IMR-90 (cell line): ENCODE results near the gene OTOGL. TPM values are rescaled to one million over a fixed set of nuclear protein-coding genes. Genes with fewer than 3 reads are reported as not detected.

ENCODE experiments used
- ATAC-seq: fragments of 200-7000 bp; cut with Tn5 transposase; 2 replicates; pipeline ENCODE4 v1.9.1; 2020; ENCODE audit warnings: low read depth, mild to moderate bottlenecking, moderate library complexity
- BruUV-seq: library from RNA; stranded (reverse); fragments of 400-500 nt; replicated peaks from 2 replicates; lab custom pipeline; 2021; lab: Mats Ljungman, UMichigan
- CTCF ChIA-PET: fragments of 300-600 bp; formaldehyde crosslinking; extraction: SDS; loops from one replicate; lab custom pipeline; 2021; ENCODE audit warnings: antibody characterized with exemption; lab: Yijun Ruan, JAX
- POLR2A ChIA-PET: fragments of 300-600 bp; sonication (Branson Sonifier 250); formaldehyde crosslinking; loops from one replicate; lab custom pipeline; 2022; ENCODE audit warnings: antibody characterized with exemption; ENCODE audit not compliant: unreplicated experiment; lab: Charles Lee
- DNase-seq: peaks from one replicate; pipeline ENCODE4 v3.0.0; 2013
- H2AFZ ChIP-seq: replicated peaks from 2 replicates; pipeline ENCODE3; 2013; ENCODE audit warnings: low read length, mild to moderate bottlenecking; ENCODE audit not compliant: poor library complexity
- H2AK5ac ChIP-seq: 2 replicates; pipeline ENCODE4 v1.6.1; 2013; ENCODE audit warnings: low read depth, low read length, inconsistent platforms
- H2AK9ac ChIP-seq: replicated peaks from 2 replicates; pipeline ENCODE3; 2013; ENCODE audit warnings: mild to moderate bottlenecking, low read depth, low read length, moderate library complexity; ENCODE audit not compliant: poor library complexity
- H2BK120ac ChIP-seq: 2 replicates; pipeline ENCODE4 v1.6.1; 2013; ENCODE audit warnings: low read depth, low read length, inconsistent platforms
- H2BK15ac ChIP-seq: 3 replicates; pipeline ENCODE4 v1.6.1; 2013; ENCODE audit warnings: low read depth, low read length, inconsistent platforms
- H2BK20ac ChIP-seq: 2 replicates; pipeline ENCODE4 v1.6.1; 2013; ENCODE audit warnings: low read depth, mild to moderate bottlenecking, inconsistent platforms, low read length, moderate library complexity
- H2BK5ac ChIP-seq: 2 replicates; pipeline ENCODE4 v1.6.1; 2013; ENCODE audit warnings: mild to moderate bottlenecking, low read depth, low read length, inconsistent platforms; ENCODE audit not compliant: poor library complexity, severe bottlenecking
- H3K14ac ChIP-seq: replicated peaks from 2 replicates; pipeline ENCODE4 v1.6.1; 2013; ENCODE audit warnings: low read depth, low read length, inconsistent platforms
- H3K18ac ChIP-seq: 2 replicates; pipeline ENCODE4 v1.6.1; 2013; ENCODE audit warnings: low read depth, low read length, control low read depth
- H3K23ac ChIP-seq: 2 replicates; pipeline ENCODE4 v1.6.1; 2013; ENCODE audit warnings: low read depth, low read length, inconsistent platforms
- H3K27ac ChIP-seq: 2 replicates; pipeline ENCODE4 v1.5.1; 2013; ENCODE audit warnings: mild to moderate bottlenecking, control low read depth, low read length; ENCODE audit not compliant: insufficient read depth
- H3K27me3 ChIP-seq: 2 replicates; pipeline ENCODE4 v1.6.1; 2013; ENCODE audit warnings: low read length; ENCODE audit not compliant: control insufficient read depth, insufficient read depth
- H3K36me3 ChIP-seq: 2 replicates; pipeline ENCODE4 v1.6.1; 2013; ENCODE audit warnings: low read length, mixed read lengths; ENCODE audit not compliant: control insufficient read depth, insufficient read depth
- H3K4ac ChIP-seq: 2 replicates; pipeline ENCODE4 v1.6.1; 2013; ENCODE audit warnings: low read depth, low read length, inconsistent platforms
- H3K4me1 ChIP-seq: 2 replicates; pipeline ENCODE4 v1.6.1; 2013; ENCODE audit warnings: low read length, mixed read lengths; ENCODE audit not compliant: control insufficient read depth, insufficient read depth
- H3K4me2 ChIP-seq: 2 replicates; pipeline ENCODE4 v1.6.1; 2013; ENCODE audit warnings: low read depth, mild to moderate bottlenecking, control low read depth, low read length, moderate library complexity
- H3K4me3 ChIP-seq: 2 replicates; pipeline ENCODE4 v1.5.1; 2013; ENCODE audit warnings: low read depth, mild to moderate bottlenecking, control low read depth, low read length, moderate library complexity; ENCODE audit not compliant: insufficient read depth
- H3K56ac ChIP-seq: 2 replicates; pipeline ENCODE4 v1.6.1; 2013; ENCODE audit warnings: low read length, inconsistent platforms; ENCODE audit not compliant: insufficient read depth; ENCODE audit errors: extremely low read depth
- H3K79me1 ChIP-seq, 2 experiments: 2 replicates each; pipeline ENCODE4 v1.6.1; 2013; ENCODE audit warnings: low read length in 2 of 2, inconsistent platforms in 1 of 2, low read depth in 1 of 2
- H3K9ac ChIP-seq: 2 replicates; pipeline ENCODE4 v1.6.1; 2013; ENCODE audit warnings: low read depth, low read length, control low read depth
- H3K9me1 ChIP-seq: 2 replicates; pipeline ENCODE4 v1.6.1; 2013; ENCODE audit warnings: low read length, inconsistent platforms; ENCODE audit not compliant: insufficient read depth
- H3K9me3 ChIP-seq: 2 replicates; pipeline ENCODE4 v1.6.1; 2013; ENCODE audit warnings: low read length; ENCODE audit not compliant: control insufficient read depth, insufficient read depth
- H4K20me1 ChIP-seq: 2 replicates; pipeline ENCODE4 v1.6.1; 2013; ENCODE audit warnings: low read length, inconsistent platforms; ENCODE audit not compliant: insufficient read depth
- H4K5ac ChIP-seq: 2 replicates; pipeline ENCODE4 v1.6.1; 2013; ENCODE audit warnings: mild to moderate bottlenecking, low read depth, low read length, control low read depth
- H4K8ac ChIP-seq, 2 experiments: 2 replicates each; pipeline ENCODE4 v1.6.1; 2013; ENCODE audit warnings: low read depth in 2 of 2, low read length in 2 of 2, control low read depth in 1 of 2, inconsistent platforms in 1 of 2
- H4K91ac ChIP-seq: 2 replicates; pipeline ENCODE4 v1.6.1; 2013; ENCODE audit warnings: low read depth, low read length, inconsistent platforms; ENCODE audit not compliant: insufficient read depth
- BHLHE40 ChIP-seq: fragments of 150-350 bp; IDR thresholded peaks from 2 replicates; pipeline ENCODE4 v1.6.1; 2016; ENCODE audit warnings: mild to moderate bottlenecking, low read depth, low read length
- CEBPB ChIP-seq: IDR thresholded peaks from 2 replicates; pipeline ENCODE4 v1.6.1; 2012; ENCODE audit warnings: low read depth, low read length, improper control_type of control experiment
- CHD1 ChIP-seq: IDR thresholded peaks from 2 replicates; pipeline ENCODE4 v1.6.1; 2012; ENCODE audit warnings: low read depth, low read length, improper control_type of control experiment
- FOS ChIP-seq: fragments of 150-350 bp; IDR thresholded peaks from 2 replicates; pipeline ENCODE4 v1.6.1; 2016; ENCODE audit warnings: low read depth, low read length
- MXI1 ChIP-seq: IDR thresholded peaks from 2 replicates; pipeline ENCODE4 v1.6.1; 2012; ENCODE audit warnings: low read depth, mild to moderate bottlenecking, low read length, moderate library complexity, borderline replicate concordance
- POLR2A ChIP-seq: IDR thresholded peaks from 2 replicates; pipeline ENCODE4 v1.6.1; 2012; ENCODE audit warnings: mild to moderate bottlenecking, low read depth, low read length
- RFX5 ChIP-seq: IDR thresholded peaks from 2 replicates; pipeline ENCODE4 v1.8.0; 2012; ENCODE audit warnings: low read depth, mild to moderate bottlenecking, low read length, moderate library complexity
- WGBS, 2 experiments: methylation state at CpG; one replicate each; pipeline versions ENCODE4 v1.1.5 to v1.1.7; 2013; ENCODE audit warnings: missing lambda C conversion rate in 2 of 2; ENCODE audit not compliant: insufficient read length in 1 of 2; ENCODE audit errors: extremely low coverage in 2 of 2; 5-methylcytosine and 5-hydroxymethylcytosine counted together
- dilution Hi-C: fragments of 300-500 bp; cut with HindIII; formaldehyde crosslinking; loops from one replicate; pipeline ENCODE4 v1.14.3; 2018; ENCODE audit warnings: low sequenced_read_pairs; ENCODE audit not compliant: unreplicated experiment
- in situ Hi-C: fragments of 300-500 bp; cut with MboI; formaldehyde crosslinking; loops from 3 replicates; pipeline ENCODE4 v1.14.3; 2019; ENCODE audit warnings: low sequenced_read_pairs, inconsistent platforms, mixed read lengths
- intact Hi-C: fragments of 100-400 bp; cut with micrococcal nuclease; formaldehyde crosslinking; loops from 2 replicates; pipeline ENCODE4 v1.10.0; 2022
- polyA plus RNA-seq, 3 experiments: library from polyadenylated mRNA; depleted of rRNA; stranded (reverse); fragments of >200 nt; gene quantifications; 2 replicates each; pipeline ENCODE4 v1.2.3, GENCODE V29; 2012; ENCODE audit warnings: low replicate concordance in 1 of 3
- total RNA-seq: library from RNA; depleted of rRNA; stranded (reverse); fragments of >200 nt; gene quantifications from 2 replicates; pipeline ENCODE4 v1.2.3, GENCODE V29; 2012
- TF ChIP-seq, protein P1 (sequence below): conservative IDR thresholded peaks from 2 replicates; pipeline ENCODE4 v1.5.1; 2012; ENCODE audit warnings: mild to moderate bottlenecking, low read depth, low read length, improper control_type of control experiment
- TF ChIP-seq, protein P2 (sequence below): fragments of 150-350 bp; IDR thresholded peaks from 2 replicates; pipeline ENCODE4 v1.6.1; 2016; ENCODE audit warnings: low read depth, mild to moderate bottlenecking, low read length, moderate library complexity, borderline replicate concordance

Gene OTOGL
- total and polyA plus RNA-seq, 2 of the 4 experiments (the other 2 are of a cell fraction) = 0.10 to 0.18 TPM

DNA sequence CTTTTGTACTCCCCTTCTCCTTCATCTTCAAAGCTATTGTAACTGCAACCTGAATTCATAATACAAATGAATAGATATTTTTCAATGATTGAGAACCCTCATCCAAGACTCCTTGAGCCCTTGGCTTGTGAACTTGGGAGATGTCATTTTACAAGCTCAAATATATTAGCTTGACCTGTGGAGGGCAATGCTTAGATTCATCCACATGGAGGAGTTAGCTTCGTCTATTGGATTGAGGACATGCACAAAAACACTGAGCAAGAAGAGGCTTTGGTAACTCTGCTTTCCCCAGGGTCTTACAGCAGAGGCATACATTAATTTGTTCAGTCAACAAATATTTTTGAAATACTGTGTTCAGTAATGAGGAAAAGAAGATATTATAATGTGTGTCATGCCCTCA is 101.1 kb downstream of the OTOGL start:
- H2BK120ac ChIP-seq = no peak overlapping the region
- H3K14ac ChIP-seq = no peak overlapping the region
- in situ Hi-C loops (loop anchor here (5.0 to 25.0 kb wide), 2 partner anchors 67 to 562 kb away; no protein-coding TSS in a partner anchor), intact Hi-C loops (loop anchor here (5.0 kb wide), 1 partner anchor 37 kb away; no protein-coding TSS in a partner anchor), dilution Hi-C loops (no loop called here)
- no peak overlapping the region for H4K91ac ChIP-seq
- POLR2A ChIA-PET = no interaction called here
- no peaks in the 10 kb centered on the region for H4K20me1 ChIP-seq
- H3K56ac ChIP-seq = no peak overlapping the region
- no peak overlapping the region for H2BK20ac ChIP-seq
- H3K9me3 ChIP-seq = no peaks in the 10 kb centered on the region
- H3K18ac ChIP-seq = no peak overlapping the region
- BruUV-seq = no TSS peak
- H3K27me3 ChIP-seq = no peaks in the 10 kb centered on the region
- no peak overlapping the region for H3K23ac ChIP-seq
- no peaks in the 10 kb centered on the region for H3K4me1 ChIP-seq
- H3K27ac ChIP-seq = no peak overlapping the region
- no peak overlapping the region for H2AK9ac ChIP-seq
- DNase-seq (no peak), ATAC-seq (no peak)
- H3K4me3 ChIP-seq = no peak overlapping the region
- no CpG with 5 or more reads among the region's 1 CpG for WGBS, 2 experiments
- H3K4ac ChIP-seq = no peak overlapping the region
- no peak overlapping the region for H2AK5ac ChIP-seq
- no peak overlapping the region for H3K9ac ChIP-seq
- H2BK15ac ChIP-seq = no peak overlapping the region
- TF ChIP-seq POLR2A (no peak), CEBPB (no peak), RFX5 (no peak), BHLHE40 (no peak), MXI1 (no peak), FOS (no peak), CHD1 (no peak)
- TF ChIP-seq, protein P1, sequence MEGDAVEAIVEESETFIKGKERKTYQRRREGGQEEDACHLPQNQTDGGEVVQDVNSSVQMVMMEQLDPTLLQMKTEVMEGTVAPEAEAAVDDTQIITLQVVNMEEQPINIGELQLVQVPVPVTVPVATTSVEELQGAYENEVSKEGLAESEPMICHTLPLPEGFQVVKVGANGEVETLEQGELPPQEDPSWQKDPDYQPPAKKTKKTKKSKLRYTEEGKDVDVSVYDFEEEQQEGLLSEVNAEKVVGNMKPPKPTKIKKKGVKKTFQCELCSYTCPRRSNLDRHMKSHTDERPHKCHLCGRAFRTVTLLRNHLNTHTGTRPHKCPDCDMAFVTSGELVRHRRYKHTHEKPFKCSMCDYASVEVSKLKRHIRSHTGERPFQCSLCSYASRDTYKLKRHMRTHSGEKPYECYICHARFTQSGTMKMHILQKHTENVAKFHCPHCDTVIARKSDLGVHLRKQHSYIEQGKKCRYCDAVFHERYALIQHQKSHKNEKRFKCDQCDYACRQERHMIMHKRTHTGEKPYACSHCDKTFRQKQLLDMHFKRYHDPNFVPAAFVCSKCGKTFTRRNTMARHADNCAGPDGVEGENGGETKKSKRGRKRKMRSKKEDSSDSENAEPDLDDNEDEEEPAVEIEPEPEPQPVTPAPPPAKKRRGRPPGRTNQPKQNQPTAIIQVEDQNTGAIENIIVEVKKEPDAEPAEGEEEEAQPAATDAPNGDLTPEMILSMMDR = no peak
- TF ChIP-seq, protein P2, sequence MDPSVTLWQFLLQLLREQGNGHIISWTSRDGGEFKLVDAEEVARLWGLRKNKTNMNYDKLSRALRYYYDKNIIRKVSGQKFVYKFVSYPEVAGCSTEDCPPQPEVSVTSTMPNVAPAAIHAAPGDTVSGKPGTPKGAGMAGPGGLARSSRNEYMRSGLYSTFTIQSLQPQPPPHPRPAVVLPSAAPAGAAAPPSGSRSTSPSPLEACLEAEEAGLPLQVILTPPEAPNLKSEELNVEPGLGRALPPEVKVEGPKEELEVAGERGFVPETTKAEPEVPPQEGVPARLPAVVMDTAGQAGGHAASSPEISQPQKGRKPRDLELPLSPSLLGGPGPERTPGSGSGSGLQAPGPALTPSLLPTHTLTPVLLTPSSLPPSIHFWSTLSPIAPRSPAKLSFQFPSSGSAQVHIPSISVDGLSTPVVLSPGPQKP = no peak
- no peaks in the 10 kb centered on the region for H3K36me3 ChIP-seq
- no peak overlapping the region for H2AFZ ChIP-seq
- no peaks in the 10 kb centered on the region for H3K79me1 ChIP-seq
- no peaks in the 10 kb centered on the region for H3K9me1 ChIP-seq
- H3K4me2 ChIP-seq = no peak overlapping the region
- no peak overlapping the region for H4K5ac ChIP-seq
- H4K8ac ChIP-seq = no peak overlapping the region
- no peak overlapping the region for H2BK5ac ChIP-seq
- CTCF ChIA-PET = interaction anchor here (1.1 to 2.6 kb wide), 4 partner anchors 26 to 1057 kb away, joined by 3 to 9 read pairs (median 4); no protein-coding TSS in a partner anchor
